ENCODE data around the gene HOXB5.

The HOXB5 gene

GRCh38 chr17:48616717-48617470 lies 23.3 kb upstream of the HOXB5 start:
- Mint-ChIP-seq H3K4me1 (peaks cover 52% of the 10 kb centered on the region), H3K4me3 (peak overlapping the region; percentile 39), H3K36me3 (ENCODE audit: insufficient read depth) (peaks cover 32% of the 10 kb centered on the region), H3K27ac (ENCODE audit: low read depth) (peak overlapping the region; percentile 3), H3K27me3 (peaks cover 100% of the 10 kb centered on the region), H3K9me3 (no peaks in the 10 kb centered on the region)
- ATAC-seq (replicated peaks; ENCODE audit: extremely low read depth, poor library complexity, severe bottlenecking) = no peak
- no peak for DNase-seq (ENCODE audit: low spot score in 2 of 2)

- peaks cover 32% of the 10 kb centered on the region for H3K36me3 Mint-ChIP-seq (ENCODE audit: insufficient read depth)
- H3K27ac Mint-ChIP-seq (ENCODE audit: low read depth) = peak overlapping the region; percentile 3
- peaks cover 100% of the 10 kb centered on the region for H3K27me3 Mint-ChIP-seq
- DNase-seq (ENCODE audit: low spot score in 2 of 2) = no peak
- no peaks in the 10 kb centered on the region for H3K9me3 Mint-ChIP-seq
- ATAC-seq (replicated peaks; ENCODE audit: extremely low read depth, poor library complexity, severe bottlenecking) = no peak
- H3K4me3 Mint-ChIP-seq = no peak overlapping the region
- H3K4me1 Mint-ChIP-seq = peaks cover 59% of the 10 kb centered on the region
Observed at GRCh38 chr17:48615963-48616716, 22.6 kb upstream of the HOXB5 start.

GRCh38 chr17:48615047-48615962 lies 21.7 kb upstream of the HOXB5 start, which contains the start of gene HOXB8:
Gene HOXB8, minus strand, starts transcription at chr17:48615292. Its CDS starts 588 bp downstream, at chr17:48614704.
- H3K4me3 Mint-ChIP-seq = peak within 1 kb of the TSS; percentile 93
- peak within 1 kb of the TSS; percentile 52 for H3K27ac Mint-ChIP-seq (ENCODE audit: low read depth)

GRCh38 chr17:48613862-48614694 lies 20.5 kb upstream of the HOXB5 start:
- Mint-ChIP-seq H3K36me3 (ENCODE audit: insufficient read depth) (peaks cover 37% of the 10 kb centered on the region), H3K4me3 (peak overlapping the region; percentile 93), H3K27me3 (peaks cover 86% of the 10 kb centered on the region), H3K27ac (ENCODE audit: low read depth) (no peak overlapping the region), H3K9me3 (no peaks in the 10 kb centered on the region), H3K4me1 (peaks cover 65% of the 10 kb centered on the region)
- ATAC-seq (replicated peaks; ENCODE audit: extremely low read depth, poor library complexity, severe bottlenecking) (no peak), DNase-seq (ENCODE audit: low spot score in 2 of 2) (no peak)

More at GRCh38 chr17:48615047-48615962, 21.7 kb upstream of the HOXB5 start, which contains the start of gene HOXB8:
- H3K36me3 Mint-ChIP-seq (ENCODE audit: insufficient read depth) = peaks cover 37% of the 10 kb centered on the region
- H3K27me3 Mint-ChIP-seq = peaks cover 94% of the 10 kb centered on the region
- H3K9me3 Mint-ChIP-seq = no peaks in the 10 kb centered on the region
- ATAC-seq (replicated peaks; ENCODE audit: extremely low read depth, poor library complexity, severe bottlenecking) (no peak), DNase-seq (ENCODE audit: low spot score in 2 of 2) (no peak)
- H3K4me1 Mint-ChIP-seq = peaks cover 65% of the 10 kb centered on the region

GRCh38 chr17:48612854-48613691 lies 19.5 kb upstream of the HOXB5 start:
- no peak overlapping the region for H3K27ac Mint-ChIP-seq (ENCODE audit: low read depth)
- H3K36me3 Mint-ChIP-seq (ENCODE audit: insufficient read depth) = peaks cover 34% of the 10 kb centered on the region
- peaks cover 57% of the 10 kb centered on the region for H3K4me1 Mint-ChIP-seq
- peaks cover 84% of the 10 kb centered on the region for H3K27me3 Mint-ChIP-seq
- peak; percentile 66 for ATAC-seq (replicated peaks; ENCODE audit: extremely low read depth, poor library complexity, severe bottlenecking)
- H3K4me3 Mint-ChIP-seq = peak overlapping the region; percentile 93
- H3K9me3 Mint-ChIP-seq = no peaks in the 10 kb centered on the region
- DNase-seq (ENCODE audit: low spot score in 2 of 2) = no peak

GRCh38 chr17:48612456-48612853 lies 18.9 kb upstream of the HOXB5 start:
- no peaks in the 10 kb centered on the region for H3K9me3 Mint-ChIP-seq
- peak overlapping the region; percentile 93 for H3K4me3 Mint-ChIP-seq
- no peak overlapping the region for H3K27ac Mint-ChIP-seq (ENCODE audit: low read depth)
- no peak for DNase-seq (ENCODE audit: low spot score in 2 of 2)
- peaks cover 33% of the 10 kb centered on the region for H3K36me3 Mint-ChIP-seq (ENCODE audit: insufficient read depth)
- H3K27me3 Mint-ChIP-seq = peaks cover 84% of the 10 kb centered on the region
- ATAC-seq (replicated peaks; ENCODE audit: extremely low read depth, poor library complexity, severe bottlenecking) = no peak
- peaks cover 55% of the 10 kb centered on the region for H3K4me1 Mint-ChIP-seq

GRCh38 chr17:48611681-48612455 lies 18.3 kb upstream of the HOXB5 start:
- no peak for ATAC-seq (replicated peaks; ENCODE audit: extremely low read depth, poor library complexity, severe bottlenecking)
- peaks cover 84% of the 10 kb centered on the region for H3K27me3 Mint-ChIP-seq
- peaks cover 29% of the 10 kb centered on the region for H3K36me3 Mint-ChIP-seq (ENCODE audit: insufficient read depth)
- peaks cover 49% of the 10 kb centered on the region for H3K4me1 Mint-ChIP-seq
- H3K27ac Mint-ChIP-seq (ENCODE audit: low read depth) = peak overlapping the region; percentile 42
- no peak for DNase-seq (ENCODE audit: low spot score in 2 of 2)
- no peaks in the 10 kb centered on the region for H3K9me3 Mint-ChIP-seq
- peak overlapping the region; percentile 93 for H3K4me3 Mint-ChIP-seq

- no peak for ATAC-seq (replicated peaks; ENCODE audit: extremely low read depth, poor library complexity, severe bottlenecking)
- Mint-ChIP-seq H3K9me3 (no peaks in the 10 kb centered on the region), H3K36me3 (ENCODE audit: insufficient read depth) (peaks cover 25% of the 10 kb centered on the region), H3K4me1 (peaks cover 46% of the 10 kb centered on the region), H3K27ac (ENCODE audit: low read depth) (peak overlapping the region; percentile 42), H3K27me3 (peaks cover 84% of the 10 kb centered on the region), H3K4me3 (peak overlapping the region; percentile 93)
- DNase-seq (ENCODE audit: low spot score in 2 of 2) = no peak
Observed at GRCh38 chr17:48611213-48611612, 17.6 kb upstream of the HOXB5 start.

GRCh38 chr17:48610282-48611211 lies 17.0 kb upstream of the HOXB5 start, which contains the start of gene HOXB7:
Gene HOXB7, minus strand, starts transcription at chr17:48611017. Its CDS starts 99 bp downstream, at chr17:48610918.
- Mint-ChIP-seq H3K4me1 (peaks cover 46% of the 10 kb centered on the region), H3K27me3 (peaks cover 84% of the 10 kb centered on the region), H3K9me3 (no peaks in the 10 kb centered on the region), H3K36me3 (ENCODE audit: insufficient read depth) (peaks cover 20% of the 10 kb centered on the region), H3K27ac (ENCODE audit: low read depth) (peak within 1 kb of the TSS; percentile 42), H3K4me3 (peak within 1 kb of the TSS; percentile 93)
- DNase-seq (ENCODE audit: low spot score in 2 of 2) = no peak
- peak; percentile 3 for ATAC-seq (replicated peaks; ENCODE audit: extremely low read depth, poor library complexity, severe bottlenecking)

Data from central memory CD8-positive, alpha-beta T cell (primary cell).